CD4-positive, alpha-beta T cell treated with Interleukin-17A for 1 hour (primary cell): Measurements from ENCODE around the gene SERPINE1.
A peak's percentile ranks its signal among the peaks of the same experiment; 100 is the strongest.

ENCODE experiments used
- DNase-seq: peaks from one replicate; pipeline ENCODE4 v3.0.0-alpha.2; 2020

Gene SERPINE1

DNA sequence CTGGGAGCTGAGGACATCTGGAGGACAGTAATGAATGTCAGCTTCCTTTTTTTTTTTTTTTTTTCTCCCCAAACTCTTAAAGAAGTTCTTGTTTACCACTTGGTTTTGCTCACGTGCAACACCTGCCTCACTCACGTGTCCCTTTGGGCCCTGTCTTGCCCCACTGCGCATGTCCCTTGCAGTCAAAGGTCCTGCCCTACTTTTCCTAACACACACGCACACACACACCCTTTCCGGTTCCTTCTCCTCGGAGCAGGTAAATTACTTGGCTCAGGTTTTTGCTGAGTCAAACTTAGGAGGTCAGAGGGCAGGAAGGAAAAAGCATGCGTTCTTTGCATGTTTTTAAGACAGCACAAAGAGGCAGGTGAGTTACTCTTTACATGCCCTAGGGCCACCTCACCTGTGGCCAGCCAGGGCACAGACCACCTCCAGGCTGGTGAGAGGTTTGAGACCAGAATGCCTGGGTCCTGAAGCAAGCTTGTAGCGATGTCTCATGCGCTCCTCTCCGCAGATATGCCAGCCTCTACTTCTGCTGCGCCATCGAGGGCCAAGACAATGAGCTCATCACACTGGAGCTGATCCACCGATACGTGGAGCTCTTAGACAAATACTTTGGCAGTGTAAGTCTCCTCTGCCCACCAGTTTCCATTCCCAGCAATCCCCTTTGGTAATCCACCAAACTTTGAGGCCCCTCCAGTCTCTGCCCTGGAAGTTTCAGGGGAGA lies 30.1 kb downstream of the SERPINE1 start:
- DNase-seq = no peak

- DNase-seq = no peak
Observed at GRCh38 chr7:101159696-101160674, 33.1 kb downstream of the SERPINE1 start.

DNA sequence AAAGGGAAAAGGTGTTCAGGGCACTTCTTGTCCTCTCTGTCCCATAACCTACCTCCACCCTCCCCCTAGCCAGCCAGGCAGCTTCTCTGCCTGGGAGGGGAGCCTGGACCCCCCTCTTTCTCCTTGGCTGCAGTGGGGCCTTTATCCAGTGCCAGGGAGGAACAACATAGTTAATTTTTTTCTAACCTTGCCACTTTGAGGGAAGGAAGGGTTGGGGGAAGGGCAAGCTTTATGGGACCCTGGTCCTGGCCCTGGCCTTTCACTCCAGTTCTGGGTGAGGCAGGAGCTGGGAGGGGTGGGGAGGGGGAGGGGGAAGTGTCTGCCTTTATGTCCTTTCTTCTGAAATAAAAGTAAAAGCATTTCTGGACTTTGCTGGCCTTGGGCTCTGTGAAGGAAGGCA lies 34.0 kb downstream of the SERPINE1 start:
- DNase-seq = no peak

GRCh38 chr7:101161692-101162471 lies 35.0 kb downstream of the SERPINE1 start:
- no peak for DNase-seq

GRCh38 chr7:101162551-101163278 lies 35.8 kb downstream of the SERPINE1 start:
- no peak for DNase-seq

- peak; percentile 38 for DNase-seq
Observed at GRCh38 chr7:101163279-101164070, 36.6 kb downstream of the SERPINE1 start.

DNA sequence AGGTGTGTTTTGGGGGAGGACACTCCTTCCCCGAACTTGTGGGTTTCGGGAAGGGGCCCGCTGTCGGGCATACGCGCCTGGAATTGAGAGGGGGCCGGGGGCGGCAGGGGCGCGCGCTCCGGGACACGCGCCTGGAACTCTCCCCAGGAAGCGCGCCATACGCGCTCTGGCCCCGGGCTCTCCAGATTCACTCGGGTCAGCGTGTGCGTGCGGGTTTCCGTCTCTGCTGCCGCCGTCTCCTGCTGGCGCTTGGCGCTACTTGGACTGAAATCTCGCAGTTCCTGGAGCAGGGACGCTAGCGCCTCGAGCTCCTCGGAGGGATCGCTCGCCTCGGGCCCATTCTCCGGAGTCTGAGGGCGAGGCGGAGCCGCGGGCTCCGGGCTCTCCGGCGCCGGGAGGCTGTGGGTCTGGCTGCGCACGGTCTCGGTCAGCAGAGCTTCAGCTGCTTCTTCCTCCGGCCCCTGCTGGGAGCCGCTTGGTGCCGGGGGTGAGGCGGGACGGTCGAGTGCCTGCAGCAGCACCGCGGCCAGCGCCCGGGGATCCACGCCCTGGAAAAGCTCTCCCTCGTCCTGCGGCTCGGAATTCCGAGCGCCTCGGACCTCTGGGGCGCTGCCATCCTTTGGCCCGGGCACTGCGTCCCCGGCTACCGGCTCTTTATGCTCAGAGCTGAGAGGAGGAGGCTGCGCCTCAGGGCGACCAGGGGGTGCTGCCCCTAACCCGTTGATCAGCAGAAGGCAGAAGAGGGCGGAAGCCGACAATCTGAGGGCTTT lies 37.4 kb downstream of the SERPINE1 start:
- no peak for DNase-seq

GRCh38 chr7:101165075-101165957 lies 38.4 kb downstream of the SERPINE1 start, which contains the start of gene VGF:
VGF (minus strand) TSS chr7:101165569; CDS start chr7:101164843, 726 bp downstream.
- DNase-seq = peak; percentile 93

DNA sequence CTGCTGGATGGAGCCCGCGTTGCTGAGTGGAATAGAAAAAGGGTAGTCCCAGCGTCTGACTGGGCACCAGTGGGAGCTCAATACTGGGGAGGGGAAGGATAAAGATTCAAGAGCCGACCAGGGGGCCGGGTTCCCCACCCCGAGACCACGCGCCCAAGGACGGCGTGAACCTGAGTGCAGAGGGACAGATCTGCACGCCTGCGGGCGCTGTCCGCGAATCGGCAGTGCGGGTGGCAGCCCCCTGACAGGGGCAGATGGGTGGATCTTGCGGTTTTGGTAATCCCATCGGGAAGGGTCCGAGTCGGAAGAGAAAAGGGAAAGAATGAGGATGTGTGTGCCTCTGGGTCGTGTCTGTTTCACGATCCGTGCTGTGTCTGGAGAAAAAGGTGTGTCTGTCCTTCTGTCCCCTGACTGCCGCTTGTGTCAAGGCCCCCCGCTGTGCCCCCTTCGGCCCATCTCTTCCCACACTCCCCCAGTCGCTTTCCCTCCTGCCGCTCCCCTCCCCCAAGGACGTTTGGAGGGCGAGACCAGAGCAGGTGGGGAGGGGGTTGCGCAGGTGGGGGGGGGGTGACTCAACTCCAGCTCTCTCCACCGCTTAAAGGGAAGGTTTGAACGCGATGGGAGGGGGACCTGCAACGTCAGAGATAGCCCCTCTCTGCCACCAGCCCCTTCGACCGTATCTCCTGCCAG lies 39.2 kb downstream of the SERPINE1 start:
- no peak for DNase-seq

DNA sequence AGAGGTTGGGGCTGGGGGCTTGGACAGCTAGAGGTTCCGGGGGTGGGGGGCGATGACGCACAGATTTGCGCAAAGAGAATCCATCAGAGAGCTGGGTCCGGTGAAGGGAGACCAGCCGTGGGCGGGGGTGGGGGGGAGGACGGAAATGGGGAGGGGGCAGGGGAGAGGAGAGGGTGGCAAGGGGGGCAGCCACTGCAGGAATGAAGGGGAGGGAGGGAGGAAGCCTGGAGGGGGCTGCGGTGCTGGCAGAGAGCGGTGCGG lies 39.7 kb downstream of the SERPINE1 start:
- no peak for DNase-seq

DNA sequence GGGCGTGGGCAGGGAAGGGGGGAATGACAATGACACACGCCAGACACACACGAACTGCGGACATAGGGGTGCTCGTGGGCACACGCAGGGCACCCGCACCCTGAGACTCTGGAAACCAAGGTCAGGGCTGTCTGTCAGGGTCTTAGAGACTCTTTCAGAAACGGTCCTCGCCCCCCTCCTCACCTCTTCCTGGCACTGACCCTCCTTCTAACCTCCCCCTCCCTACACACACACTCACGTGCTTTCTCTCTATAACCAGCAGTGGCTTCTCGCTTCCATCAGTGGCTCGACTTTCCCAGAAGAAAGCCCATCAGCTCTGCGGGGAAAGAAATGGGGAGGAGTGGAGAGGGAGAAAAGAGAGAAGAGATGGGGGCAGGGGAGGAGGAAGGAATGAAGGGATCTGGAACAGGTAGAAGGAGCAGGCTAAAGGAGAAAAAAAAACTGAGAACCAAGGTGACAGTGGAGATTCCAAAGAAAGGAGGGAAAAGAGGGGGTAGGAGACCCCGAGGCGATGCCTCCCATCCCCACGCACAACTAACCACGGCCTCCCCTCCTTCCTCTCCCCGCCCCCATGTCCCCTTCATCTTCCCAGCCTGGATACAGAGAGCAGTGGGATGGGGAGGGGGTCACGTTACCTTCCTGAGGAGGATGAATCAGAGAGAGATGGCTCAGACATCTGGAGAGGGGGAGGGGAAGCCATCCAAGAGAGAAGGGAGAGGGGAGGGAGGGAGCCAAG lies 40.2 kb downstream of the SERPINE1 start:
- no peak for DNase-seq

DNA sequence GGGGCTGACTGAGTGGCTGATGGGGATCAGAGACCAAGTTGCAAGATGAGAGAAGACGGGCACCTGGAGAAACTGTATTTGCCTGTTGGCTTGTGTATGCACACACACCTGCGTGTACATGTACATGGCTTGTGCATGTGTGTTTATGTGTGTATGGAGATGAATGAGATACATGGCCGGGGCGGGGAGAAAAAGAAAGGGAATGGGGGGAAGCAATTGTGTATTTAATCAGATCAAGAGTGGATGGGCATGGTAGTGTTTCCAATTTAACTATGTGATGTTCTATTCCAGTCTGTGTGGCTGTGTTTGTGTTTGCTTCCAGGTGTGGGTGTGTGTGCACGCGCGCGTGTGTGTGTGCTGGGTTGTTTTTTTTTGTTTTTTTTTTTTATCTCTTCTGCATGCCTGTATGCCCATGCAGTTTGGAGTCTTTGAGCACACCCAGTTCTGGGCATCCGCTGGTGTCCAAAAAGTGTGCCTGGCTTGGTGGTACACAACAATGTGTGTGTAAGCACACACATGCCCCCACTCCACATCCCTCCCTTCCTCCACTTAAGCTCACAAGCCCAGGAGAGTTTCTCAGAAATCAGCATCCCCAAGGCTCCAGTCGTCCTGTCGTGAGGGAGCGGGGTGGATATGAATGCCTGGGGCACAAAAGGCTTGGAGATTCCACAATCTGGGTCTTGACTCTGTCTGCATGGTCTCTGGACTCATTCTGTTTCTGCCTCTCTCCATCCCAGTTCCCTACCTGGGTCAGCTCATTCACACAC lies 40.9 kb downstream of the SERPINE1 start:
- DNase-seq = no peak

DNA sequence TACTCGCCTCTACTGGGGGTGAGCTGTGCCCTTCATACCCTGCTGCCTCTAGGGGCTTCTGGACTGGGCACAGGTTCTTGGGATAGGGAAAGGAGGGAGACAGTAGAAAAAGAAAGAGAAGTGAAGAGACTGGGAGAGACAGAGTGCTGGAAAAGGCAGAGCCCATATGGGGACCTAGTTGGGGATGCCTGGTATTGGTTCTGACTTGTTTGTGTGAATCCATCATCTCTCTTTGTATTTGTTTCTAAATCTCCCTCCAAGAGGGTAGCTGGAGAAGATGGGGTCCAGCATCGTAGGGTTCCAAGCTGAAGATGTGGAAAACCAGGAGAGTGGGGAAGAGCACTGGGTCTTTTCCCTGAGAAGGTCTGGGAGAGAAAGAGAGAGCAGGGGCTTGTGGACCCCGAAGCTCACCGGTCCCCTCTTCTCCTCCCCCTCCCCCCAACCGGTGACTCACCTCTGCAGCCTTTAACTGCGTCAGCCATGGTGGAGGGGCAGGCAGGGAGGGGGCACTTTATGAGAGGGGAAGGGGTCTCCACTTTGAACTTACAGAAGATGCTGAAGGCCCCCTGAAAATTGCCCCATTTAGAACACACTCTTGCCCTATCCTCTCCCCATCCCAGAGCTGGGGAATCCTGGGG lies 41.6 kb downstream of the SERPINE1 start:
- no peak for DNase-seq

DNA sequence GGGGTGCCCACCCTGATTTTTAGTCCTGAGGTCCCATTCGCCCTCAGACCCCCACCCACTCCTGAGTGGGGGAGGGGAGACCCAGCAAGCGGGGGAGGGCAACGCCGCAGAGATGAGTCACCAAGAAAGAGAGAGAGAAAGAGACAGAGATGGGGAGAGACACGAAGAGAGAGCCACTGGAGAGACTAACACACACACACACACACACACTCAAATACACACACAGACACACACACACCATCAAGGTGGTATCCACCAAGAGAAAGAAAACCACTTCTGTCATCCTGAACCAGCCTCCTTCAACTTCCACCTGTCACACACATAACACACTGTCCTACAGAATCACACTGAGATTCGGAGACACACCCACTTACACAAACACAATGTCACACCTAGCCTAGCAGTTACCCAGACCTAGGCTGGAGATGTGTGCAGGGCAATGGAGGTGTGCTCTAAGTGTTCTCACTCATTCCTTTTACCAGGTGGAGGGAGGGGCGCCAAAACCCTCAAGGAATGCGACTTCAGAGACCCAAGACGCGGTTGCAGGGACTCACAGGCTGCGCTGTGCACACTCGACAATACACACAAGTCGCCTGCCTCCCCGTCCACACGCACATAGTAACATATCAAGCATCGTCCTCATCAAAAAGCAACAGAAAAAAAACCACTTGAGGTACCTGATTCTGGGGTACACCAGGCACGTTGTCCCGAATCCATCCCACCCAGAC lies 42.4 kb downstream of the SERPINE1 start:
- no peak for DNase-seq

GRCh38 chr7:101169838-101170551 lies 43.1 kb downstream of the SERPINE1 start:
- DNase-seq = peak; percentile 85
